LNCaP clone FGC (cell line): ENCODE results near the gene PPIA.
"Not testable (repeated sequence)": the region's sequence is repeated elsewhere in the genome, so short reads cannot be mapped to it uniquely, and the experiment has no call there.

Experiments
- DNase-seq: peaks from one replicate; pipeline ENCODE4 v3.0.0-alpha.2; 2011; ENCODE audit warnings: low read depth
- H3K4me3 ChIP-seq: 2 replicates; pipeline ENCODE4 v1.5.1; 2011; ENCODE audit warnings: mild to moderate bottlenecking, low read depth, low read length, control low read depth
- CTCF ChIP-seq: IDR thresholded peaks from 2 replicates; pipeline ENCODE4 v1.5.1; 2012; ENCODE audit warnings: mild to moderate bottlenecking; ENCODE audit not compliant: control insufficient read depth, insufficient read depth; ENCODE audit errors: extremely low read depth

Gene PPIA

GRCh38 chr7:44768628-44769371 is 27.7 kb upstream of the PPIA start:
- TF ChIP-seq CTCF, result no peak
- H3K4me3 ChIP-seq, result no peak overlapping the region
- DNase-seq, result no peak

DNA sequence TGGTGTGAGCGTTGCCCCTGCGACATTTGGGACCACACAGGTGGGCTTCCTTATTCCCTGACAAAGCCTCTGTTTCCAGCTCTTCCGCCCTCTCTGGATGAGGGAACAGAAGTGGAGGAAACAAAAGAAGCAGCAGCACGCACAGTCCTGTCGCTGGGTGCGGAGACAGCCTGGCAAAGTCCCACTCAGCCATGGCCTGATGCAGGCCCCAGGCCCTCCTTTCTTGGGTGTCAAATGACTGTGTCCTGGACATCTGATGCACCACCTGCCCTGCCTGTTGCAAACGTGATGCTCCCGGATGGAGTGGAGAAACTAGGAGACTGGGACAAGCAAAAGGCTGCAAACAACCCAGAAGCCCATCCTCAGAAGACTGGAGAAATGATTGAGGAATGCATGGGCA is 27.1 kb upstream of the PPIA start:
- DNase-seq, result no peak
- no peak overlapping the region for H3K4me3 ChIP-seq
- TF ChIP-seq CTCF, result no peak

DNA sequence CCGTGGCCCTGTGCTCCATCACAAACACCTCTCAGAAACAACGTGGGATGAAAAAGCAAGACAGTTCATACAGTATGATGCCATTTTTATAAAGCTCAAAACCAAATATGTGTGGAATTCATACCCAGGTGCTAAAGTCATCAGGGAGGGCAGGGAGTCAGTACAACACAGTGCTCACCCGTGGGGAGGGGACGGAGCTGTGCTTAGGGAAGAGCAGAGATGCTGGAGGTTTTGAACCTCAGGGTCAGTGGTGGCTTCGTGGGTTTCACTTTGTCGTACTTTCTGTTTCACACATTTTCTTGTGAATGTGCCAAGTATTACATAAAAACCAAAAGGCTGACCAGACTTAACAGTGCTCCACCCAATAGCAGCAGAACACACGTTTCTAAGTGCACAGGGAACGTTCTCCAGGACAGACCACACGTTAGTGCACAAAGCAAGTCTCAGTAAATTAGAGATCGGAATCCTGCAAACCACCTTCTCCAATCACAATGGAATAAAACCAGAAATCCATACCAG is 26.6 kb upstream of the PPIA start:
- H3K4me3 ChIP-seq, result no peak overlapping the region
- DNase-seq, result no peak
- TF ChIP-seq CTCF, result no peak

DNA sequence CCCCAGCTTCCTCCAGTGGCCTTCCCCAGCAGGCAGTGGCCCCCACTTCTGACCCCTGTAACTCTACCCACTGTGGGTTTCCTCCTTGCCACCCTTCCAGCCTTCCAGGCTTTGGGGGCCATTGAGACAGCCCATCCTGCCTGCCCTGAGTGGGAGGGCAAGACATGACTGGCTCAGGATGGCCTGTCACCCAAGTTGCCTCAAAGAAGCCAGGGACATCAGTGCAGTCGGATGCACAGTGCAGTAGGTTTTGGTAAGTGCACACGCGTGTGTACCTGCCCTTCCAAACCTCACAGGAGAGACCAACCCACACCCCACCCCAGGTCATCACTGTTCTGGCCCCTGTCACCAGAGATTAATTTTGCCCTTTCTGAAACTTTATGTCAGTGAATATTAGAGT is 25.1 kb upstream of the PPIA start:
- no peak for DNase-seq
- no peak overlapping the region for H3K4me3 ChIP-seq
- TF ChIP-seq CTCF, result no peak

- H3K4me3 ChIP-seq, result no peak overlapping the region
- DNase-seq, result no peak
- TF ChIP-seq CTCF, result no peak
Observed at GRCh38 chr7:44772440-44772839, 24.0 kb upstream of the PPIA start.

- no peak for TF ChIP-seq CTCF
- H3K4me3 ChIP-seq, result no peak overlapping the region
- no peak for DNase-seq
Observed at GRCh38 chr7:44772867-44773266, 23.6 kb upstream of the PPIA start.

DNA sequence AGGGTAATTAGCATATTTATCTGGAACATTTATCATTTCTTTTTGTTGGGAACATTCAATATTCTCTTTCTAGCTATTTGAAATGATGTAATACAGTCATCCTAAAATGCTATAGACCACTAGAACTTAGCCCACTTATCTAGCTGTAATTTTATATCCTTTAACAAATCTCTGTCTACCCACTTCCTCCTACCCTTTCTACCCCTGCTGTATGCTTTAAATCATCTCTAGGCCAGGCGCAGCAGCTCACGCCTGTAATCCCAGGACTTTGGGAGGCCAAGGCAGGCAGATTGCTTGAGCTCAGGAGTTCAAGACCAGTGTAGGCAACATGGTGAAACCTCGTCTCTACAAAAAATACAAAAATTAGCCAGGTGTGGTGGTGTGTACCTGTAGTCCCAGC is 22.0 kb upstream of the PPIA start:
- not testable (repeated sequence) for DNase-seq, H3K4me3 ChIP-seq
